HG03354 (cell line): ENCODE measurements around the gene MYO15A.

Experiments
- ATAC-seq: cut with Tn5 transposase; IDR thresholded peaks from one replicate; pipeline ENCODE4 v1.9.1; 2021; ENCODE audit warnings: mild to moderate bottlenecking; ENCODE audit not compliant: unreplicated experiment, poor library complexity, severe bottlenecking

MYO15A gene

DNA sequence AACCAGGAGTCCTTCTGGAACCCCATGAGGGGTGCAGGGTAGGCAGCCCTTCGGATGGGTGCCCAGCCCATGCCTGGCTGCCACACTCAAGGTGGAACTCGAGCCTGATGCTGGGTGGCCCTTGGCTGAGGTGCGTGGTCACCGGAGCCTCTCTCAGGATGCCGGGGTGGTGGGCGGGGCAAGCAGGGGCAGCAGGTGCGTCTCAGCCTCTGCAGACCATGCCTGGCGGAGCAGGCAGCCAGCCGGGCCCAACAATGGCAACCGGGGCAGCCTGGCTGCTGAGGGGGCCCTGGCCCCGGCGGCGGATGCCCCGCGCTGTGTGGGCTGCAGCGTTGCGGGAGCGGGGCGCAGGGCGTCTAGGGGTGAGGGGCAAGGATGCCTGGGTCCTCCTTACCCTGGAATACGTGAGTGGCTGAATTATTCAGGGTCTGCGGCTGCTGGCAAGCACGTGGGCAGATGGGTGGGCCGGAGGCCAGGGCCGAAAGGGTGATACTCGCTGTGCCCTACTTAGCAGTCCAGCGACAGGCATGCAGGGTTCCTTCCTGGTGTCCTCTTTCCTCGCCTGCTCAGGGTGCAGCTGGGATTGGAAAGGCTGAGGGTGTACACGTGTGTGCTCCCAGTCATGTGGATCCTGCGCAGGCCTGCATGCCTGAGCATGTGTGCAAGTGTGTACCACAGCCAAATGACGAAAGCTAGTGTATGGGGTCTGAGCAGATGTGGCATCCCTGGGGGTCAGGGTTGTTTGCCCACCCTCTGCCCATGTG lies 14.6 kb downstream of the MYO15A start:
- ATAC-seq = no peak

DNA sequence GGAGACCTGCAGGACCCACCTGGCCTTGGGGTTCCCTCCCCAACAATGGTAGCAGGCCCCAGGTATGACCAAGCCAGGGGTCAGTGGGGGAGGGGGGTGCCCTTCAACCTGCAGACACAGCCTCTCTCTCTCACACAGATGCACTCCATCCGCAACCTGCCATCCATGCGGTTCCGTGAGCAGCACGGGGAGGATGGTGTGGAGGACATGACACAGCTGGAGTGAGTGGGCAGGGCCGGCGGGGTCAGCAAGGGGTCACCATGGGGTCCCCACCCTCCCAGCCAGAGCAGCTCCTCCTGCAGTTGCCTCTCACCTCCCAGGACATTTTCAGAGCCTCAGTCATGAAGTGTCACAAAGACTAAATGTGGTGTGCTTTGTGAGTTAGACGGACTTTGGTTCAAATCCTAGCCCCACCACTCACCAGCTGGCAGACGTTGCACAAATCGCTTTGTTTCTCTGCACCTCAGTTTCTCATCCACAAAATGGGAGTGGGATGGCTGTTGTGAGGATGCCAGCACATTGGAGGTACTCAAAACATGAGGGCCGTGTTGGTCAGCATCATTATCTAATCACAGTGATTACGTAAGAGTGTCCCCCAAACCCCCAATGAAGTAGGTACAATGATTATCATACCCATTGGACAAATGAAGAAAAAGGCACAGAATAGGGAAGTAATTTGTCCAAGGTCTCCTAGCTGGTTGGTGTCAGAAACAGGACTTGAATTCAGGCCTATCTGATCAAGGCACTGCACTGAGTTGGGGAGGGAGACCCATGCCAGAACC lies 16.0 kb downstream of the MYO15A start:
- ATAC-seq = no peak

GRCh38 chr17:18129041-18129502 lies 20.5 kb downstream of the MYO15A start:
- ATAC-seq = no peak

- ATAC-seq = no peak
These were observed 24.2 kb downstream of the MYO15A start for GRCh38 chr17:18132711-18133110.

DNA sequence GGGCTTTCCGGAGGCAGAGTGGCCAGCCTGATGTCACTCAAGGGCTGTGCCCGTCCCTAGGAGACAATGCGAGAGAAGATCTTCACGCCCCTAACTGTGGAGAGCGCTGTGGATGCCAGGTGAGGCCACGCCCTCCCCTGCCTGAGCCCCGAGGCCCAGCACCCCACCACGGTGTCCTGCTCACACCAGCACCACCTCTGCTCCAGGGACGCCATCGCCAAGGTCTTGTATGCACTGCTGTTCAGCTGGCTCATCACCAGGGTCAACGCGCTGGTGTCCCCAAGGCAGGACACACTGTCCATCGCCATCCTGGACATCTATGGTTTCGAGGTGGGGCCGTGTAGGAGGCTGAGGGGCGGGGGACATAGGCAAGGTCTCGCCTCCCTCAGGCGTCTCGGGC lies 27.8 kb downstream of the MYO15A start:
- no peak for ATAC-seq

- ATAC-seq = no peak
These were observed 29.7 kb downstream of the MYO15A start for GRCh38 chr17:18138065-18138749.

DNA sequence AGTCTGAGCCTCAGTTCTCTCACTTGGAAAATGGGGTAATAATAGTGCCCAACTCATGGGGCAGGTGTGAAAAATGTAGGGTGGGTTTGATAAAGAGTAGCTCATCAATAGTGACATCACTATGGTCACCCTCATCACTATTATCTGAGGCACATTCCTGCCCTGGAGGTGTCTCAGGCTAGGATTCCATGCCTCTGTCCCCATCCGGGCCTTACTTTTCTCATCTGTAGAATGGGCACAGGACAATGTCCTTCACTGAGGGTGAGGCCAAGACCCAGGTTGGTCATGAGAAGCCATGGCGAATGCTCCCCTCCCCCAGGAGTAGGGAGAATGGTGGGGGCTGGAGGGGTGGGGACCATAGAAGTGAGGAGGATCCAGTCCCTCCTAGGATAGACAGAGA lies 30.5 kb downstream of the MYO15A start:
- ATAC-seq = no peak

DNA sequence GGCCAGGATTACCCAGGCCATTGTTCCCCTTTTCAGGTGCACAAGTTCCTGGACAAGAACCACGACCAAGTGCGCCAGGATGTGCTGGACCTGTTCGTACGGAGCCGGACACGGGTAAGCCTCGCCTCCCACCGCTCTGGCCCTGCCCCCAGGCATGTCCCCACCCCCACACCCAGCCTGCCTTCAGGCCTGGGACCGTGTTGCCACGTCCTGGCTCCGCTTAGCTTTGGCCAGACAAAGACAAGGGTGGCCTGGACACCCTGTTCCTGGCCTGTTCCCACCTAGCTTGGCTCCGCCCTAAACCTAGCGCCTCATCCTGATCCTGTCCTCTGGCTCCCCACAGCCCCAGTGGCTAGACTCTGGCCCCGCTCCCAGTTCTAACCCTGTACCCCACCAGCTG lies 30.9 kb downstream of the MYO15A start:
- no peak for ATAC-seq

DNA sequence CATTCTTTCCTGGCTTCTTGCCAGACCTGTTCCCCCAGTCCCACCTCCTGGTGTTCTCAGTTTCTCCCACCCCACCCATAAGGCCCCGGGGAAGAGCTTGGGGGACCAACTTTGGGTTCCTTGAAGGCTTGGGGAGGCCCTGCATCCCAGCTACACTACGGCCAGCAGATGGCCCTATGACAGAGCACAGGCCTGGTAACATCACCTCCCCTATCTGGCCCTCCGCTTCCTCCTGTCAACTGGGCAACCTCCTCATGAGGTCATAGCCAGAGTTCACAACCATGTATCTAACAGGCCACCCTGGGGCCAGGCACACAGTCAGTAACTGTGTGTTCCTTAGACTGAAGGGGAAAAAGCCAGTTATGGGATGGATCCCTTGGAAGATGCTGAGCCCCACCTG lies 31.4 kb downstream of the MYO15A start:
- no peak for ATAC-seq

DNA sequence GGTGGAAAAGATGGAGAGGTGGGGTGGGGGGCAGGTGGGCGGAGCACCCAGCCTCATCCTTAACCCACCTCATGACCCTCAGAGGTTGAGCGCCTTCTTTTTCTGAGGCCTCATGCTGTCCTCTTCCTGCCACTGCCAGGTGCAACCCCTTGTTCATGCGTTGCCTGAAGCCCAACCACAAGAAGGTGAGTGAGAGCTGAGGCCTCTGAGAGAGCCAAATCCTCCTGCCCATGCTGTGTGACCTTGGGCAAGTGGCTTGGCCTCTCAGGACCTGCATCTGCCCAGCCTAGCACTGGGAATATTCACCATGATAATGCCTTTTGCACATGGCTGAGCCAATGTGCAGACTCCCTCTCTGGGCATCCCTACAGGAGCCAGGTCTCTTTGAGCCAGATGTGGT lies 32.1 kb downstream of the MYO15A start:
- ATAC-seq = no peak

GRCh38 chr17:18141210-18141803 lies 32.8 kb downstream of the MYO15A start:
- no peak for ATAC-seq

- no peak for ATAC-seq
These were observed 33.9 kb downstream of the MYO15A start for GRCh38 chr17:18142417-18142816.

DNA sequence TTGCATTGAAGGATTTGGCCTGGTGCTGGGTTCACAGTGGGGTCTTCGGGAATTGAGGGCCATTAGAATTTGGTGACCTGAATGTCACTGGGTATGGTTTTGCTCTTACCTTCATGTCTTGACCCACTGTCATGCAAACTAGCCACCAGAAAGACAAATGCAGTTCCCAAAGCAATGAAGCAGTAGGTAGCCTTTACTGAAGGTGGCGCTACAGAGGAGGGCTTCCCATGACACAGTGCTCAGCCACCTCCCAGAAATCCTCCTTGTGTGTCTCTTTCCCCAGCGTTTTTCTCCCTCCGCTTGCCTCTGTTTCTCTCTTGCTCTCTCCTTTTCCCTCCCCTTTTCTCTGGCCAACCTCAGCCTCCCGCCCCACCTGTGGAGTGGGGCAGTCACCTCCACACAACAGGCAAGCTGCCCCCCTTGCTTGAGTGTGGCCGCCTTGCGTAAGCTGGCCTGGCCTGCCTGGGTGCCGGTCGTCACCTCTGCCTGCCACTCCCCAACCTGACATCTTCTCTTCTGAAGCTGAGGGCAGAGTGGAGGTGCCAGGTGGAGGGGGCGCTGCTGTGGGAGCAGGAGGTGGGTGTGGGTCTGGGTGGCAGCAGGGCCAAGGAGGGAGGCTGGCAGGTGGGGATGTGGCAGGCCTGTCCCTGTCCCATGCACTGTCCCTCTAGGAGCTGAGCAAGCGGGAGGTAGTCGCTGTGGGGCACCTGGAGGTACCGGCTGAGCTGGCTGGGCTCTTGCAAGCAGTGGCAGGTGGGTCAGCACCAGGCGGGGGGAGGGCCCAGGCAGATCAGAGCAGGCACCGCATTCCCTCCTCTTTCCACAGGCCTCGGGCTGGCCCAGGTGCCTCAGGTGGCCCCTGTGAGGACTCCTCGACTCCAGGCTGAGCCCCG lies 34.7 kb downstream of the MYO15A start:
- ATAC-seq = no peak

GRCh38 chr17:18144261-18144660 lies 35.7 kb downstream of the MYO15A start:
- ATAC-seq = no peak

DNA sequence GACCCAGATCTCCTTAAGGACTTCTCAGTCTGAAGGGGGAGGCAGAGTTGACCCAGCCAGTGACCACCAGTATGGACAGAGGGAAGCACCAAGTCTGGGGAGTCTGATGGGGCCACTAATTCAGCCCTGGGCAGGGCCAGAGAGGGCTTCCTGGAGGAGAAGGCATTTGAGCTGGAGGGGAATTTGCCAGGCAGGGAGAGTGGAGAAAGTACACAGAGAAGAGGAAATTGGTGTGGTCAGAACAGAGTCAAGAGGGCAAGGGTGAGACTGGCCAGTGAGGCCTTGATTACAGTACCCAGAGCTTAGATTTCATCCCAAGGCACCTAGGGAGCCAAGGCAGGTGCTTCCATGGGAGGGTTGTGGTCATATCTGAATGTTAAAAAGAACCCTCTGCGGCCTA lies 36.3 kb downstream of the MYO15A start:
- ATAC-seq = no peak

DNA sequence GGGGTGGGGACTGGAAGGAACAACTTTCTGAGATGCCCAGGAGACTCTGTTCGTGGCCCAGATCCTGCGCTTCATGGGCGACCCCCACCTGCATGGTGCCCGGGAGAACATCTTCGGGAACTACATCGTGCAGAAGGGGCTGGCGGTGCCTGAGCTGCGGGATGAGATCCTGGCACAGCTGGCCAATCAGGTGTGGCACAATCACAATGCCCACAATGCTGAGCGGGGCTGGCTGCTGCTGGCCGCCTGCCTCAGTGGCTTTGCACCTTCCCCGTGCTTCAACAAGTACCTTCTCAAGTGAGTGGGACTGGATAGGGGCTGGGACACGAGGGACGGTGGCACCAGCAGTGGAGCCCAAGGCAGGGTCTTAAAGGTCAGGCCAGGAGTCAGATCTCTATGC lies 37.3 kb downstream of the MYO15A start:
- ATAC-seq = no peak

DNA sequence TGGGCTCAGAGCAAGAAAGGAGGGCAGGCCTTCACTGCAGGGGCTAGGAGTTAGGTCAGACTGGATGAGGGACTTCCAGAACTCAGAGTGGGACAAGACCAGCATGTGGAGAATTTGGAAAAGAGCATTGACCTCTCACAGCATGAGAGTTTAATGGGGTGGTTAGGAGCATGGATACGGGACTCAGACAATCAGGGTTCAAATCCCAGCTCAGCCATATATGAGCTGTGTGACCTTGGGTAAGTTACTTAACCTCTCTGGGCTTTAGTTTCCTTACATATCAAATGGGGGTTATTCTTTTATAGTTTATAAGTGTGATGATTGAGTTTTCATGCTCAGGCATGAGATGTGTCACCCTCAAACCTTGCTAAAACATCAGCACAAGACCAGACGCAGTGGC lies 37.7 kb downstream of the MYO15A start:
- ATAC-seq = no peak

DNA sequence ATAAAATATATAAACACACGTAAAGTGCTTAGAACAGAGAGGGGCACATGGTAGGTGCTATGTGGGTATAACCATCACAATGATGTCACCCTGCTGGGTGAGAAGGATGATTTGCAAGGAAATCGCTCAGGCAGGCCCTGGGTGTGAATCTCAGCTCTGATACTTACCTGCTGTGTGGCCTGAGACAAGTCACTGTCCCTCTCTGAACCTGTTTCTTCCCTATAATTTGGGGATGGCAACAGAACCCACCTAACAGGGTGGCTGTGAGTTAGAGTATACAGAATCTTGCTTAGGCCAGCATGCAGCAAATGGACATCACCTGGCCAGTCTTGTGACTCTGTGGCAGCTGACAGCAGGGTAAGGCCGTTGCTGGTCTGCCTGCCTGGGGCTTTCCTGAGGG lies 38.4 kb downstream of the MYO15A start:
- ATAC-seq = no peak

DNA sequence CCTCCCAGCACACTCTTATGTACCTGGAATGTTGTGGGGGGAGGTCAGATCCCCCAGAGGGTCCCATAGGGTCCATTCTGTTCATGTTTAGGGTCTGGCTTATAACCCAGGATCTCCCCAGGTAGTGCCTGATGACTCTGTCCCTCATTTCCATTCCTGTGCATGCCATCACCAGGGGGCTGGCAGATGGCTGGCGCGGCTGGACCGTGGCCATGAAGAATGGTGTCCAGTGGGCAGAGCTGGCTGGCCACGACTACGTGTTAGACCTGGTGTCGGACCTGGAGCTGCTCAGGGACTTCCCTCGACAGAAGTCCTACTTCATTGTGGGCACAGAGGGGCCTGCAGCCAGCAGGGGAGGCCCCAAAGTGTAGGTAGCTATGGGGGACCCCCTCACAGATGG lies 40.0 kb downstream of the MYO15A start:
- no peak for ATAC-seq
